MM.1S (cell line): Measurements from ENCODE around the gene TGM6.

Source experiments
- DNase-seq: peaks from one replicate; pipeline ENCODE4 v3.0.0-alpha.2; 2015
- H2AFZ ChIP-seq: fragments of 300-600 bp; sonication (generic); 2 replicates; pipeline ENCODE4 v1.6.0; 2016; ENCODE audit warnings: antibody characterized with exemption, low read length
- H3F3A ChIP-seq: fragments of 300-600 bp; sonication (generic); 2 replicates; pipeline ENCODE4 v1.6.1; 2016; ENCODE audit warnings: mild to moderate bottlenecking, antibody characterized with exemption, low read length, moderate library complexity, mixed read lengths; ENCODE audit not compliant: insufficient read depth
- H3K27ac ChIP-seq: fragments of 300-600 bp; sonication (generic); 2 replicates; pipeline ENCODE4 v1.5.1; 2016; ENCODE audit warnings: mild to moderate bottlenecking, low read length
- H3K27me3 ChIP-seq: fragments of 300-600 bp; sonication (generic); replicated peaks from 2 replicates; pipeline ENCODE4 v1.6.0; 2016; ENCODE audit warnings: low read length; ENCODE audit not compliant: insufficient read depth
- H3K36me3 ChIP-seq: fragments of 300-600 bp; sonication (generic); replicated peaks from 2 replicates; pipeline ENCODE4 v1.6.1; 2016; ENCODE audit warnings: mild to moderate bottlenecking, low read length, mixed read lengths; ENCODE audit not compliant: insufficient read depth
- H3K4me1 ChIP-seq: fragments of 300-600 bp; sonication (generic); 2 replicates; pipeline ENCODE4 v1.6.1; 2016; ENCODE audit warnings: low read length, mixed read lengths
- H3K4me2 ChIP-seq: fragments of 300-600 bp; sonication (generic); 2 replicates; pipeline ENCODE4 v1.6.0; 2016; ENCODE audit warnings: low read depth, low read length
- H3K4me3 ChIP-seq: fragments of 300-600 bp; sonication (generic); 2 replicates; pipeline ENCODE4 v1.5.1; 2016; ENCODE audit warnings: low read length, mixed read lengths
- H3K79me2 ChIP-seq: fragments of 300-600 bp; sonication (generic); 2 replicates; pipeline ENCODE4 v1.6.1; 2016; ENCODE audit warnings: mixed run types, low read length, mixed read lengths
- H3K9ac ChIP-seq: fragments of 300-600 bp; sonication (generic); 2 replicates; pipeline ENCODE4 v1.6.1; 2016; ENCODE audit warnings: low read length, mixed read lengths
- H3K9me2 ChIP-seq: fragments of 300-600 bp; sonication (generic); replicated peaks from 2 replicates; pipeline ENCODE4 v1.6.1; 2016; ENCODE audit warnings: mild to moderate bottlenecking, low read length, mixed read lengths; ENCODE audit not compliant: insufficient read depth
- H3K9me3 ChIP-seq: fragments of 300-600 bp; sonication (generic); replicated peaks from 2 replicates; pipeline ENCODE4 v1.6.1; 2016; ENCODE audit warnings: mild to moderate bottlenecking, low read length, mixed read lengths; ENCODE audit not compliant: insufficient read depth
- H4K20me1 ChIP-seq: fragments of 300-600 bp; sonication (generic); 2 replicates; pipeline ENCODE4 v1.6.1; 2016; ENCODE audit warnings: mild to moderate bottlenecking, low read length, moderate library complexity, mixed read lengths; ENCODE audit not compliant: insufficient read depth
- CTCF ChIP-seq: fragments of 300-600 bp; sonication (generic); IDR thresholded peaks from 2 replicates; pipeline ENCODE4 v1.5.1; 2016; ENCODE audit warnings: antibody characterized with exemption, low read length, mixed read lengths
- EZH2 ChIP-seq: fragments of 300-600 bp; sonication (generic); optimal IDR thresholded peaks from 2 replicates; pipeline ENCODE3; 2017; ENCODE audit warnings: low read depth, mild to moderate bottlenecking, antibody characterized with exemption, low read length, mixed read lengths
- EZH2phosphoT487 ChIP-seq: fragments of 300-600 bp; sonication (generic); IDR thresholded peaks from 2 replicates; pipeline ENCODE4 v1.6.1; 2018; ENCODE audit warnings: antibody characterized with exemption, low read length

TGM6 gene

GRCh38 chr20:2348336-2348735 is 32.4 kb upstream of the TGM6 start:
- 0 out of 2 replicates have a peak, but pooled peaks cover 2% of the 10 kb centered on the region for H3K4me1 ChIP-seq
- H3K9ac ChIP-seq = no peak overlapping the region
- DNase-seq = no peak
- H3K9me2 ChIP-seq = no peaks in the 10 kb centered on the region
- TF ChIP-seq CTCF (no peak), EZH2 (no peak), EZH2phosphoT487 (no peak)
- no peaks in the 10 kb centered on the region for H4K20me1 ChIP-seq
- no peaks in the 10 kb centered on the region; the same call in 1 of the 2 replicates for H3F3A ChIP-seq
- no peak overlapping the region for H2AFZ ChIP-seq
- no peaks in the 10 kb centered on the region for H3K79me2 ChIP-seq
- no peak overlapping the region for H3K4me3 ChIP-seq
- H3K27ac ChIP-seq = no peak overlapping the region
- no peaks in the 10 kb centered on the region for H3K36me3 ChIP-seq
- H3K4me2 ChIP-seq = no peak overlapping the region
- no peaks in the 10 kb centered on the region for H3K27me3 ChIP-seq
- no peaks in the 10 kb centered on the region for H3K9me3 ChIP-seq

GRCh38 chr20:2349801-2350200 is 30.9 kb upstream of the TGM6 start:
- DNase-seq = no peak
- Histone ChIP-seq H3K36me3 (no peaks in the 10 kb centered on the region), H2AFZ (no peak overlapping the region)

GRCh38 chr20:2350606-2351005 is 30.1 kb upstream of the TGM6 start:
- no peak for TF ChIP-seq EZH2
- TF ChIP-seq EZH2phosphoT487 = no peak
- H3K27ac ChIP-seq = no peak overlapping the region
- no peaks in the 10 kb centered on the region for H3K9me2 ChIP-seq
- no peaks in the 10 kb centered on the region; the same call in 1 of the 2 replicates for H3F3A ChIP-seq
- no peak overlapping the region for H3K9ac ChIP-seq
- no peaks in the 10 kb centered on the region for H3K79me2 ChIP-seq
- H3K27me3 ChIP-seq = no peaks in the 10 kb centered on the region
- no peaks in the 10 kb centered on the region for H3K9me3 ChIP-seq
- DNase-seq = no peak
- no peaks in the 10 kb centered on the region for H3K36me3 ChIP-seq
- H3K4me2 ChIP-seq = no peak overlapping the region
- H3K4me1 ChIP-seq = 0 out of 2 replicates have a peak, but pooled peaks cover 2% of the 10 kb centered on the region
- no peaks in the 10 kb centered on the region for H4K20me1 ChIP-seq
- H2AFZ ChIP-seq = no peak overlapping the region
- H3K4me3 ChIP-seq = no peak overlapping the region

More at GRCh38 chr20:2349801-2350200, 30.9 kb upstream of the TGM6 start:
- Histone ChIP-seq H3K27ac (no peak overlapping the region), H3K4me3 (no peak overlapping the region), H3K27me3 (no peaks in the 10 kb centered on the region), H3K4me2 (no peak overlapping the region), H3K9me2 (no peaks in the 10 kb centered on the region), H3K9ac (no peak overlapping the region), H3K9me3 (no peaks in the 10 kb centered on the region), H4K20me1 (no peaks in the 10 kb centered on the region), H3K4me1 (0 out of 2 replicates have a peak, but pooled peaks cover 2% of the 10 kb centered on the region), H3K79me2 (no peaks in the 10 kb centered on the region), H3F3A (no peaks in the 10 kb centered on the region; the same call in 1 of the 2 replicates)
- no peak for TF ChIP-seq EZH2phosphoT487
- no peak for TF ChIP-seq CTCF
- no peak for TF ChIP-seq EZH2

GRCh38 chr20:2353231-2353630 is 27.5 kb upstream of the TGM6 start:
- no peaks in the 10 kb centered on the region for H3K27me3 ChIP-seq
- H3K4me2 ChIP-seq = no peak overlapping the region
- TF ChIP-seq EZH2phosphoT487 (no peak), EZH2 (no peak), CTCF (no peak)
- H3K9ac ChIP-seq = no peak overlapping the region
- 0 out of 2 replicates have a peak, but pooled peaks cover 2% of the 10 kb centered on the region for H3K4me1 ChIP-seq
- H4K20me1 ChIP-seq = no peaks in the 10 kb centered on the region
- H3K9me3 ChIP-seq = no peaks in the 10 kb centered on the region
- H3K4me3 ChIP-seq = no peak overlapping the region
- no peaks in the 10 kb centered on the region for H3F3A ChIP-seq
- no peaks in the 10 kb centered on the region for H3K36me3 ChIP-seq
- H3K27ac ChIP-seq = no peak overlapping the region
- H2AFZ ChIP-seq = no peak overlapping the region
- H3K79me2 ChIP-seq = no peaks in the 10 kb centered on the region
- H3K9me2 ChIP-seq = no peaks in the 10 kb centered on the region
- DNase-seq = no peak
